Measurements from ENCODE around the gene DIAPH2.

GRCh38 chrX:96692454-96692853, 7.8 kb downstream of the DIAPH2 start:
- TF ChIP-seq, protein P1, sequence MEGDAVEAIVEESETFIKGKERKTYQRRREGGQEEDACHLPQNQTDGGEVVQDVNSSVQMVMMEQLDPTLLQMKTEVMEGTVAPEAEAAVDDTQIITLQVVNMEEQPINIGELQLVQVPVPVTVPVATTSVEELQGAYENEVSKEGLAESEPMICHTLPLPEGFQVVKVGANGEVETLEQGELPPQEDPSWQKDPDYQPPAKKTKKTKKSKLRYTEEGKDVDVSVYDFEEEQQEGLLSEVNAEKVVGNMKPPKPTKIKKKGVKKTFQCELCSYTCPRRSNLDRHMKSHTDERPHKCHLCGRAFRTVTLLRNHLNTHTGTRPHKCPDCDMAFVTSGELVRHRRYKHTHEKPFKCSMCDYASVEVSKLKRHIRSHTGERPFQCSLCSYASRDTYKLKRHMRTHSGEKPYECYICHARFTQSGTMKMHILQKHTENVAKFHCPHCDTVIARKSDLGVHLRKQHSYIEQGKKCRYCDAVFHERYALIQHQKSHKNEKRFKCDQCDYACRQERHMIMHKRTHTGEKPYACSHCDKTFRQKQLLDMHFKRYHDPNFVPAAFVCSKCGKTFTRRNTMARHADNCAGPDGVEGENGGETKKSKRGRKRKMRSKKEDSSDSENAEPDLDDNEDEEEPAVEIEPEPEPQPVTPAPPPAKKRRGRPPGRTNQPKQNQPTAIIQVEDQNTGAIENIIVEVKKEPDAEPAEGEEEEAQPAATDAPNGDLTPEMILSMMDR (IDR thresholded peaks at IDR 0.05): no peak
- no peak for TF ChIP-seq EZH2 (IDR thresholded peaks at IDR 0.05; ENCODE audit: borderline replicate concordance, insufficient read depth, low read depth, low read length, poor library complexity, severe bottlenecking)

Measured in B cell (primary cell).